Spleen (tissue), 13 donors: ENCODE measurements around the gene CYTH4. TPM values are rescaled to one million over a fixed set of nuclear protein-coding genes. Genes with fewer than 3 reads are reported as not detected.
"Not testable (repeated sequence)": the region's sequence is repeated elsewhere in the genome, so short reads cannot be mapped to it uniquely, and the experiment has no call there.

Source experiments
- DNase-seq: peaks from one replicate; pipeline ENCODE4 v3.0.0-alpha.2; 2020
- H3K27ac ChIP-seq, 8 donors: fragments of 200-600 bp; sonication (generic) in 7 of 8; 1 replicate in 4 of 8; 2 replicates in 4 of 8; pipeline versions ENCODE4 v1.5.0 to v1.8.0; 2016 to 2021; ENCODE audit warnings: inconsistent platforms in 4 of 8, mild to moderate bottlenecking in 4 of 8, moderate library complexity in 1 of 8
- H3K27me3 ChIP-seq, 7 donors: fragments of 200-600 bp; sonication (generic) in 6 of 7; replicated peaks in 1 of 7; 1 replicate in 4 of 7; 2 replicates in 3 of 7; pipeline versions ENCODE4 v1.5.0 to v1.8.0; 2016 to 2021; ENCODE audit warnings: inconsistent platforms in 3 of 7, mild to moderate bottlenecking in 1 of 7
- H3K36me3 ChIP-seq, 6 donors: fragments of 200-600 bp; sonication (generic) in 5 of 6; 1 replicate in 4 of 6; 2 replicates in 2 of 6; pipeline versions ENCODE4 v1.5.0 to v1.8.0; 2016 to 2021; ENCODE audit warnings: inconsistent platforms in 2 of 6
- H3K4me1 ChIP-seq, 6 donors: fragments of 200-600 bp; sonication (generic) in 5 of 6; 1 replicate in 3 of 6; 2 replicates in 3 of 6; pipeline versions ENCODE4 v1.5.0 to v1.8.0; 2016 to 2021; ENCODE audit warnings: inconsistent platforms in 3 of 6
- H3K4me3 ChIP-seq, 8 donors: fragments of 200-600 bp; sonication (generic) in 7 of 8; 1 replicate in 4 of 8; 2 replicates in 4 of 8; pipeline versions ENCODE4 v1.5.0 to v1.8.0; 2016 to 2021; ENCODE audit warnings: inconsistent platforms in 4 of 8, mild to moderate bottlenecking in 4 of 8, moderate library complexity in 2 of 8
- H3K9me3 ChIP-seq, 8 donors: fragments of 200-600 bp; sonication (generic) in 7 of 8; 1 replicate in 4 of 8; 2 replicates in 4 of 8; pipeline versions ENCODE4 v1.5.0 to v1.8.0; 2016 to 2021; ENCODE audit warnings: inconsistent platforms in 4 of 8
- POLR2A ChIP-seq, 3 donors: fragments of 450-650 bp; IDR thresholded peaks; one replicate each; pipeline ENCODE4 v1.5.1; 2017; ENCODE audit warnings: antibody characterized with exemption in 3 of 3, mild to moderate bottlenecking in 1 of 3
- POLR2AphosphoS5 ChIP-seq, 3 donors: sonication (generic); formaldehyde crosslinking; IDR thresholded peaks; one replicate each; pipeline ENCODE4 v1.5.1; 2017; ENCODE audit warnings: antibody characterized with exemption in 3 of 3
- WGBS, 5 donors: extraction: QIAGEN DNeasy Blood & Tissue Kit in 3 of 5; methylation state at CpG; one replicate each; pipeline versions ENCODE4 v1.1.5 to v1.1.7; 2013 to 2018; 5-methylcytosine and 5-hydroxymethylcytosine counted together
- intact Hi-C: fragments of 100-400 bp; cut with DNase I; formaldehyde crosslinking; loops from one replicate; pipeline ENCODE4 v1.15.0; 2023; ENCODE audit warnings: low total_unique reads
- long read RNA-seq, 2 donors: transcript quantifications; one replicate each; lab custom pipeline, GENCODE V29; 2026
- polyA plus RNA-seq, 3 donors: library from polyadenylated mRNA; stranded (reverse); fragments of 200-250 nt; gene quantifications; one replicate each; pipeline ENCODE4 v1.2.1, GENCODE V29; 2013
- total RNA-seq, 7 donors: library from RNA; depleted of rRNA in 3 of 7; stranded (reverse); fragments of >200 nt in 3 of 7; fragmentation: NEBNext Ultra II Directional in 4 of 7; extraction: Animal tissue kit (Norgen Biotek cat#: 25700) in 4 of 7; gene quantifications; one replicate each; pipeline versions ENCODE4 v1.1.0 to v1.2.1, GENCODE V29; 2016 to 2021
- TF ChIP-seq, protein P1 (sequence below), 11 experiments: fragments of 200-600 bp in 7 of 11; fragments of 450-650 bp in 4 of 11; sonication (generic) in 4 of 11; IDR thresholded peaks in 8 of 11; conservative IDR thresholded peaks in 3 of 11; 1 replicate in 7 of 11; 2 replicates in 4 of 11; pipeline versions ENCODE4 v1.4.0 to v1.8.0; 2016 to 2021; ENCODE audit warnings: antibody characterized with exemption in 11 of 11, inconsistent platforms in 4 of 11, mild to moderate bottlenecking in 1 of 11
- donor health status: healthy with polysubstance abuse.
- donor health status: DM: no; HTN: no; CAD: no; lungs with moderate emphysema.
- donor health status: DM: no; HTN: no; CAD: no.
- donor health status: Bipolar disorder and iron deficiency.
- donor health status: healthy.
- donor health status: DM: no; HTN: no; CAD: no.
- donor health status: DM: yes; HTN: yes; CAD: no.

The CYTH4 gene, protein sequence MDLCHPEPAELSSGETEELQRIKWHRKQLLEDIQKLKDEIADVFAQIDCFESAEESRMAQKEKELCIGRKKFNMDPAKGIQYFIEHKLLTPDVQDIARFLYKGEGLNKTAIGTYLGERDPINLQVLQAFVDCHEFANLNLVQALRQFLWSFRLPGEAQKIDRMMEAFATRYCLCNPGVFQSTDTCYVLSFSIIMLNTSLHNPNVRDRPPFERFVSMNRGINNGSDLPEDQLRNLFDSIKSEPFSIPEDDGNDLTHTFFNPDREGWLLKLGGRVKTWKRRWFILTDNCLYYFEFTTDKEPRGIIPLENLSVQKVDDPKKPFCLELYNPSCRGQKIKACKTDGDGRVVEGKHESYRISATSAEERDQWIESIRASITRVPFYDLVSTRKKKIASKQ
- total RNA-seq (100 to 1,000 TPM in 6 of 7 donors, 10 to 100 TPM in 1; 97.5 to 238 (median 118) TPM), polyA plus RNA-seq (10 to 100 TPM; 35.3 to 58.1 (median 53.6) TPM)
- long read RNA-seq, donor 1, transcript CYTH4-201 (13 exons, 3,206 nt) = major isoform, 5 of 13 reads
- long read RNA-seq, donor 1, partial matches to known transcripts = 5 of 13 reads
- long read RNA-seq, donor 1, other reads (novel, unspliced or antisense) = 0 of 13 reads
- long read RNA-seq, donor 2, transcript CYTH4-201 (13 exons, 3,206 nt) = major isoform, 6 of 23 reads
- long read RNA-seq, donor 2, partial matches to known transcripts = 17 of 23 reads
- long read RNA-seq, donor 2, other reads (novel, unspliced or antisense) = 0 of 23 reads

DNA sequence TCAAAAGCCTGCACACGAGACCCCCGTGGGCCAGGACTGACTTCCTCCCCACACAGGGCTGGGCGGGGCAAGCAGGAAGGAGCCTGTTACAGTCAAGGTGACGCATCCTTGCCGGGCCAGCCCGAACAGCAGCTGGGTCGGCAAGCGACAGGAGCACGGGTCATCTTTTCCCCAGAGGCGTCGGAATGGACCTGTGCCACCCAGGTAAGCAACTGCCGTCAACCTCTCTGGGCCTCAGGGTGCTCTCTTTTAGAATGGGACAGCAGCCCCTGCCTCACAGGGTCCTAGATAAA is at the start of gene CYTH4:
Gene CYTH4, plus strand, starts transcription at position 124 of the 293 bp plus-strand sequence. Its CDS starts 62 bp downstream, at position 186.
- Histone ChIP-seq H3K4me1 (peaks cover 13 to 100% (median 64%) of the 10 kb centered on the region in 6 donors), H3K27ac (peak within 1 kb of the TSS; percentile 58 to 95 (median 90)), H3K9me3 (no peaks in the 10 kb centered on the region), H3K4me3 (peak within 1 kb of the TSS; percentile 44 to 79 (median 65)), H3K27me3 (peaks cover 0 to 6% (median 0%) of the 10 kb centered on the region in 7 donors), H3K36me3 (peaks cover 0 to 20% (median 7%) of the 10 kb centered on the region in 6 donors)
- DNase-seq = peak; percentile 98
- intact Hi-C loops = no loop called here
- peak; percentile 93 to 97 (median 96) for TF ChIP-seq POLR2AphosphoS5 (IDR thresholded peaks at IDR 0.05)
- TF ChIP-seq, protein P1, sequence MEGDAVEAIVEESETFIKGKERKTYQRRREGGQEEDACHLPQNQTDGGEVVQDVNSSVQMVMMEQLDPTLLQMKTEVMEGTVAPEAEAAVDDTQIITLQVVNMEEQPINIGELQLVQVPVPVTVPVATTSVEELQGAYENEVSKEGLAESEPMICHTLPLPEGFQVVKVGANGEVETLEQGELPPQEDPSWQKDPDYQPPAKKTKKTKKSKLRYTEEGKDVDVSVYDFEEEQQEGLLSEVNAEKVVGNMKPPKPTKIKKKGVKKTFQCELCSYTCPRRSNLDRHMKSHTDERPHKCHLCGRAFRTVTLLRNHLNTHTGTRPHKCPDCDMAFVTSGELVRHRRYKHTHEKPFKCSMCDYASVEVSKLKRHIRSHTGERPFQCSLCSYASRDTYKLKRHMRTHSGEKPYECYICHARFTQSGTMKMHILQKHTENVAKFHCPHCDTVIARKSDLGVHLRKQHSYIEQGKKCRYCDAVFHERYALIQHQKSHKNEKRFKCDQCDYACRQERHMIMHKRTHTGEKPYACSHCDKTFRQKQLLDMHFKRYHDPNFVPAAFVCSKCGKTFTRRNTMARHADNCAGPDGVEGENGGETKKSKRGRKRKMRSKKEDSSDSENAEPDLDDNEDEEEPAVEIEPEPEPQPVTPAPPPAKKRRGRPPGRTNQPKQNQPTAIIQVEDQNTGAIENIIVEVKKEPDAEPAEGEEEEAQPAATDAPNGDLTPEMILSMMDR (IDR thresholded peaks at IDR 0.05 in 8 of 11, conservative IDR thresholded peaks at IDR 0.05 in 3 of 11) = no peak
- peak in 1 of 3 donors; percentile 53 for TF ChIP-seq POLR2A (IDR thresholded peaks at IDR 0.05)
- WGBS, 5 donors = 4 to 19% (median 6%) methylated on average over 9 to 12 of the region's 12 CpGs

DNA sequence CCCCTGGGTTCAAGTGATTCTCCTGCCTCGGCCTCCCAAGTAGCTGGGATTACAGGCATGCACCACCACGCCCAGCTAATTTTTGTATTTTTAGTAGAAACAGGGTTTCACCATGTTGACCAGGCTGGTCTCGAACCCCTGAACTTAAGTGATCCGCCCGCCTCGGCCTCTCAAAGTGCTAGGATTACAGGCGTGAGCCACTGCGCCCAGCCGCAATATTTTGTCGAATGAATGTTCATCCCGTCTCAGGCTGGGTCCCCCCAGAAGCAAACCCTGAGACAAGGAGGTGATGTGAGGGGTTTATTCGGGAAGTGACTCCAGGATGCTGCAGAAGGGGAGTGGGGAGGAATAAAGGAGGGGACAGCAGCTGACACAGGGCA is 48.9 kb upstream of the CYTH4 start:
- H3K27me3 ChIP-seq, H3K9me3 ChIP-seq, intact Hi-C loops: not testable (repeated sequence)
- peak overlapping the region in 1 of 8 donors; percentile 11 for H3K4me3 ChIP-seq
- peaks cover 56 to 100% (median 100%) of the 10 kb centered on the region in 6 donors for H3K4me1 ChIP-seq
- DNase-seq = peak; percentile 72
- H3K27ac ChIP-seq = peak overlapping the region in 5 of 8 donors; percentile 91 to 99 (median 94)
- peaks cover 0 to 97% (median 46%) of the 10 kb centered on the region in 6 donors for H3K36me3 ChIP-seq
- 89 to 96% (median 90%) methylated on average over 12 of the region's 12 CpGs for WGBS, 5 donors

DNA sequence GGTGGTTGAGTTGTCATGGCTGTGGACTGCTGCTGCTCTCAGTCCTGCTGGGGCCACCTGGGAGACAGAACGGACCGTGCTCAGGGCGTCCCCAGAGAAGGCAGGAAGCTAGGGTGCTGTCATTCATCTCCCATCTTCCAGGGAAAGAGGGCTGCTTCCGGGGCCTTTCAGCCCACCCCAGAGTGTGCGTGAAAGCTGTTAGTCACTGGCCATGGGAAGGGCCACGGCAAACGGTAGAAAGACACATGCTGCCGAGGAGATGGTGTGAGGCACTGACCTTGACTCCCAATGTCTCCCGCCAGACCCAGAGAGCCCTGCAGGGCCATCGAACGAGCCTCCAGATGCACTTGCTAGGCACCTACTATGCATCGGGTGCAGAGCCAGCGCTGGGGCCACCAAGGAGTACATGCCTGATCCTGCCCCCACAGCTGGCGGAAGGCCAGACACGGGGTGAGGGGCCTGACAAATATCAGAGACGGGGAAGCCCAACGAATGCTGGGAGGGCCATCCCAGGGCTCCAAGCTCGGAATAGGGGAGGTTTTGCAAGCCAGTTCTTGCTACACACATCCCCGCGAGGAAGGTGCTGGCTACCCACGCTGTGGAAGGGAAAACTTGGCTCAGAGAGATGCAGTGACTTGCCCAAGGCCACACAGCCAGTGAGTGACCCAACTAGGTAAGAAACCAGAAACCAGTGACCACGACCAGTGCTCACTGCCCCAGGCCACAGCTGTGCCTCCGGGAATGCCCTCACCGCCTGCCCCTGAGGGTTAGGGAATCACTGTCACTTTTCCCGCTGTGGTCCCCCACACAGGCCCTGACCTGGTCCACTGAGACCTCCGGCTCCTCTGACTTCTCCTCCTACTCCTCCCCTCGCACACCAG is 48.3 kb upstream of the CYTH4 start:
- WGBS, 5 donors = 59 to 73% (median 60%) methylated on average over 24 to 27 of the region's 27 CpGs
- TF ChIP-seq POLR2A (IDR thresholded peaks at IDR 0.05) (no peak), POLR2AphosphoS5 (IDR thresholded peaks at IDR 0.05) (peak in 1 of 3 donors; percentile 51)
- TF ChIP-seq, protein P1 (IDR thresholded peaks at IDR 0.05 in 8 of 11, conservative IDR thresholded peaks at IDR 0.05 in 3 of 11) = no peak
- peak; percentile 79 for DNase-seq
- Histone ChIP-seq H3K4me3 (peak overlapping the region in 1 of 8 donors; percentile 11), H3K36me3 (peaks cover 0 to 97% (median 48%) of the 10 kb centered on the region in 6 donors), H3K27me3 (peaks cover 0 to 8% (median 0%) of the 10 kb centered on the region in 7 donors), H3K9me3 (no peaks in the 10 kb centered on the region), H3K4me1 (peaks cover 52 to 100% (median 100%) of the 10 kb centered on the region in 6 donors), H3K27ac (peak overlapping the region in 7 of 8 donors; percentile 20 to 99 (median 94))
- intact Hi-C loops = no loop called here
